Measurements from ENCODE around the gene XRCC6.
"Not testable (repeated sequence)": the region's sequence is repeated elsewhere in the genome, so short reads cannot be mapped to it uniquely, and the experiment has no call there.

DNA sequence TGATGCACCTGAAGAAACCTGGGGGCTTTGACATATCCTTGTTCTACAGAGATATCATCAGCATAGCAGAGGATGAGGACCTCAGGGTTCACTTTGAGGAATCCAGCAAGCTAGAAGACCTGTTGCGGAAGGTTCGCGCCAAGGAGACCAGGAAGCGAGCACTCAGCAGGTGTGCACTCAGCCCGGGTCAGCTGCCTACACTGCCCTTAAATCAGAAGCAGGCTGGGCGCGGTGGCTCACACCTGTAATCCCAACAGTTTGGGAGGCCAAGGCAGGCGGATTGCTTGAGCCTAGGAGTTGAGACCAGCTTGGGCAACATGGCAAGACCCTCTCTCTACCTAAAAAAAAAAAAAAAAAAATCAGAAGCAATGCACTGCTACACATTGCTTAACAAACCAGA, 16.5 kb downstream of the XRCC6 start:
- TF ChIP-seq, protein P1, sequence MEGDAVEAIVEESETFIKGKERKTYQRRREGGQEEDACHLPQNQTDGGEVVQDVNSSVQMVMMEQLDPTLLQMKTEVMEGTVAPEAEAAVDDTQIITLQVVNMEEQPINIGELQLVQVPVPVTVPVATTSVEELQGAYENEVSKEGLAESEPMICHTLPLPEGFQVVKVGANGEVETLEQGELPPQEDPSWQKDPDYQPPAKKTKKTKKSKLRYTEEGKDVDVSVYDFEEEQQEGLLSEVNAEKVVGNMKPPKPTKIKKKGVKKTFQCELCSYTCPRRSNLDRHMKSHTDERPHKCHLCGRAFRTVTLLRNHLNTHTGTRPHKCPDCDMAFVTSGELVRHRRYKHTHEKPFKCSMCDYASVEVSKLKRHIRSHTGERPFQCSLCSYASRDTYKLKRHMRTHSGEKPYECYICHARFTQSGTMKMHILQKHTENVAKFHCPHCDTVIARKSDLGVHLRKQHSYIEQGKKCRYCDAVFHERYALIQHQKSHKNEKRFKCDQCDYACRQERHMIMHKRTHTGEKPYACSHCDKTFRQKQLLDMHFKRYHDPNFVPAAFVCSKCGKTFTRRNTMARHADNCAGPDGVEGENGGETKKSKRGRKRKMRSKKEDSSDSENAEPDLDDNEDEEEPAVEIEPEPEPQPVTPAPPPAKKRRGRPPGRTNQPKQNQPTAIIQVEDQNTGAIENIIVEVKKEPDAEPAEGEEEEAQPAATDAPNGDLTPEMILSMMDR (IDR thresholded peaks at IDR 0.05): not testable (repeated sequence)
- not testable (repeated sequence) for TF ChIP-seq POLR2A (IDR thresholded peaks at IDR 0.05)

Measured in testis (tissue), 2 donors.